ENCODE results near the gene GSKIP.

GRCh38 chr14:96363751-96364336 lies 518 bp downstream of the GSKIP start:
- TF ChIP-seq BHLHE40 (IDR thresholded peaks at IDR 0.05; ENCODE audit: borderline replicate concordance) = no peak
- no peak for TF ChIP-seq LEF1 (IDR thresholded peaks at IDR 0.05; ENCODE audit: borderline replicate concordance)
- TF ChIP-seq SUZ12 (IDR thresholded peaks at IDR 0.05) = no peak
